GM12878 (cell line): ENCODE results near the gene INCA1. TPM values are rescaled to one million over a fixed set of nuclear protein-coding genes. Genes with fewer than 3 reads are reported as not detected.

ENCODE experiments used
- ATAC-seq: fragments of 200-7000 bp; cut with Tn5 transposase; 3 replicates; pipeline ENCODE4 v1.9.1; 2020; ENCODE audit warnings: mild to moderate bottlenecking, moderate library complexity
- BruUV-seq: library from RNA; stranded (reverse); fragments of 400-500 nt; replicated peaks from 2 replicates; lab custom pipeline; 2021; lab: Mats Ljungman, UMichigan
- CTCF ChIA-PET: fragments of 300-600 bp; sonication (Branson Sonifier 250); formaldehyde crosslinking; extraction: SDS; loops from one replicate; lab custom pipeline; 2021; ENCODE audit warnings: inconsistent platforms; lab: Yijun Ruan, JAX
- POLR2A ChIA-PET: fragments of 350-600 bp; formaldehyde crosslinking; extraction: SDS; loops from one replicate; lab custom pipeline; 2021; ENCODE audit warnings: inconsistent platforms; lab: Charles Lee
- RAD21 ChIA-PET: fragments of 300-600 bp; sonication (Branson Sonifier 250); formaldehyde crosslinking; loops from one replicate; lab custom pipeline; 2023; ENCODE audit warnings: antibody characterized with exemption; ENCODE audit not compliant: unreplicated experiment; lab: Charles Lee
- SMC1A ChIA-PET: fragments of 300-600 bp; sonication (Branson Sonifier 250); formaldehyde crosslinking; loops from one replicate; lab custom pipeline; 2023; ENCODE audit not compliant: unreplicated experiment, uncharacterized antibody; lab: Charles Lee
- DNase-seq: peaks from one replicate; pipeline ENCODE4 v3.0.0-alpha.2; 2011; ENCODE audit warnings: low read depth, low spot score
- FAIRE-seq: peaks from 3 replicates; lab custom pipeline; 2011; peaks lifted over from hg19 to GRCh38; lab: Jason Lieb, UNC
- H2AFZ ChIP-seq: 2 replicates; pipeline ENCODE4 v1.6.0; 2011; ENCODE audit warnings: low read depth, low read length, control low read depth; ENCODE audit not compliant: control insufficient read depth
- H3K27ac ChIP-seq: 2 replicates; pipeline ENCODE4 v1.5.1; 2011; ENCODE audit warnings: control low read depth; ENCODE audit not compliant: control insufficient read depth, insufficient read depth
- H3K27me3 ChIP-seq, 2 experiments: replicated peaks in 1 of 2; 2 replicates each; pipeline versions ENCODE4 v1.6.0 to v1.6.1; 2011; ENCODE audit warnings: low read length in 1 of 2; ENCODE audit not compliant: control insufficient read depth in 2 of 2, insufficient read depth in 2 of 2
- H3K36me3 ChIP-seq, 2 experiments: 2 replicates each; pipeline ENCODE4 v1.5.1; 2011; ENCODE audit warnings: low read length in 1 of 2; ENCODE audit not compliant: control insufficient read depth in 2 of 2, insufficient read depth in 2 of 2
- H3K4me1 ChIP-seq: 2 replicates; pipeline ENCODE4 v1.6.1; 2011; ENCODE audit warnings: mild to moderate bottlenecking, low read length, moderate library complexity, mixed read lengths; ENCODE audit not compliant: control insufficient read depth, insufficient read depth
- H3K4me2 ChIP-seq: 2 replicates; pipeline ENCODE4 v1.6.0; 2011; ENCODE audit warnings: control low read depth; ENCODE audit not compliant: control insufficient read depth, insufficient read depth
- H3K4me3 ChIP-seq: fragments of 200-600 bp; sonication (generic); 2 replicates; pipeline ENCODE4 v1.5.1; 2016
- H3K79me2 ChIP-seq: 2 replicates; pipeline ENCODE4 v1.6.0; 2011; ENCODE audit warnings: low read length; ENCODE audit not compliant: control insufficient read depth, insufficient read depth
- H3K9ac ChIP-seq: 2 replicates; pipeline ENCODE4 v1.8.0; 2011; ENCODE audit warnings: low read length, control low read depth, mixed read lengths; ENCODE audit not compliant: control insufficient read depth, insufficient read depth
- H3K9me3 ChIP-seq: replicated peaks from 3 replicates; pipeline ENCODE4 v1.5.1; 2011; ENCODE audit warnings: mild to moderate bottlenecking, low read length; ENCODE audit not compliant: control insufficient read depth, insufficient read depth
- H4K20me1 ChIP-seq: 2 replicates; pipeline ENCODE4 v1.6.0; 2011; ENCODE audit not compliant: control insufficient read depth, insufficient read depth
- BRCA1 ChIP-seq: IDR thresholded peaks from 2 replicates; pipeline ENCODE4 v1.6.1; 2011; ENCODE audit warnings: low read depth, low read length, improper control_type of control experiment
- CBFB ChIP-seq: IDR thresholded peaks from 2 replicates; pipeline ENCODE4 v1.6.1; 2016; ENCODE audit warnings: antibody characterized with exemption, low read depth
- CBX3 ChIP-seq: fragments of 200-600 bp; sonication (generic); IDR thresholded peaks from 2 replicates; pipeline ENCODE4 v1.6.1; 2016; ENCODE audit warnings: low read depth, borderline replicate concordance
- E2F8 ChIP-seq: fragments of 450-650 bp; IDR thresholded peaks from 2 replicates; pipeline ENCODE4 v1.6.1; 2018; ENCODE audit warnings: mild to moderate bottlenecking, low read depth, moderate library complexity; ENCODE audit not compliant: partially characterized antibody
- E4F1 ChIP-seq: fragments of 450-650 bp; IDR thresholded peaks from 2 replicates; pipeline ENCODE4 v1.6.1; 2018; ENCODE audit warnings: borderline replicate concordance, mild to moderate bottlenecking; ENCODE audit not compliant: partially characterized antibody
- ELK1 ChIP-seq: IDR thresholded peaks from 2 replicates; pipeline ENCODE4 v1.6.1; 2012; ENCODE audit warnings: low read depth, low read length, improper control_type of control experiment
- FOXM1 ChIP-seq: IDR thresholded peaks from 2 replicates; pipeline ENCODE4 v1.6.1; 2012; ENCODE audit warnings: low read depth, mild to moderate bottlenecking, inconsistent platforms, low read length, moderate library complexity
- HDAC2 ChIP-seq: fragments of 200-600 bp; sonication (generic); IDR thresholded peaks from 2 replicates; pipeline ENCODE4 v1.6.1; 2017
- HDAC6 ChIP-seq: fragments of 200-600 bp; sonication (generic); IDR thresholded peaks from one replicate; pipeline ENCODE4 v1.8.0; 2017; ENCODE audit warnings: antibody characterized with exemption; ENCODE audit not compliant: unreplicated experiment
- IKZF2 ChIP-seq, 2 experiments: fragments of 450-650 bp; IDR thresholded peaks; 2 replicates each; pipeline ENCODE4 v1.6.1; 2017; ENCODE audit warnings: mild to moderate bottlenecking in 2 of 2, moderate library complexity in 2 of 2
- MEF2B ChIP-seq: fragments of 450-650 bp; IDR thresholded peaks from 2 replicates; pipeline ENCODE4 v1.6.1; 2018; ENCODE audit warnings: mild to moderate bottlenecking, moderate library complexity; ENCODE audit not compliant: partially characterized antibody, poor library complexity, severe bottlenecking
- NRF1 ChIP-seq: conservative IDR thresholded peaks from 2 replicates; pipeline ENCODE4 v1.6.1; 2011; ENCODE audit warnings: mild to moderate bottlenecking, low read depth, low read length, improper control_type of control experiment
- POLR2A ChIP-seq: IDR thresholded peaks from 2 replicates; pipeline ENCODE4 v1.6.1; 2011; ENCODE audit warnings: low read depth, mild to moderate bottlenecking, low read length
- RBBP5 ChIP-seq: fragments of 200-600 bp; sonication (generic); conservative IDR thresholded peaks from 2 replicates; pipeline ENCODE4 v1.6.1; 2016
- RELA ChIP-seq: fragments of 450-650 bp; IDR thresholded peaks from 2 replicates; pipeline ENCODE4 v1.8.0; 2014; ENCODE audit warnings: borderline replicate concordance; ENCODE audit not compliant: partially characterized antibody
- SREBF1 ChIP-seq: IDR thresholded peaks from 2 replicates; pipeline ENCODE4 v1.6.1; 2012; ENCODE audit warnings: mild to moderate bottlenecking, low read length
- SREBF2 ChIP-seq: IDR thresholded peaks from 2 replicates; pipeline ENCODE4 v1.6.1; 2012; ENCODE audit warnings: mild to moderate bottlenecking, low read length
- YY1 ChIP-seq: IDR thresholded peaks from 2 replicates; pipeline ENCODE4 v1.6.1; 2011; ENCODE audit warnings: low read depth, mild to moderate bottlenecking, low read length
- WGBS: methylation state at CpG from one replicate; pipeline ENCODE4 v1.1.6; 2016; ENCODE audit warnings: low lambda C conversion rate; ENCODE audit not compliant: insufficient replicate concordance, insufficient coverage; ENCODE audit errors: missing lambda C conversion rate; 5-methylcytosine and 5-hydroxymethylcytosine counted together
- in situ Hi-C: fragments of 300-500 bp; cut with MboI; formaldehyde crosslinking; loops from 9 replicates; pipeline ENCODE4 v1.14.3; 2018; ENCODE audit warnings: mixed read lengths
- intact Hi-C: fragments of 100-400 bp; cut with micrococcal nuclease; formaldehyde crosslinking; loops from one replicate; pipeline ENCODE4 v1.14.2; 2022; ENCODE audit not compliant: unreplicated experiment
- polyA plus RNA-seq, 11 experiments: library from polyadenylated mRNA; depleted of rRNA in 4 of 11; unstranded in 6 of 11; stranded (reverse) in 5 of 11; fragments of >200 nt; fragmentation: Nextera tagmentation in 4 of 11; fragmentation: Illumina TruSeq in 1 of 11; extraction: Ambion mirVana in 4 of 11; extraction: Trizol in 1 of 11; gene quantifications; 1 replicate in 1 of 11; 2 replicates in 10 of 11; pipeline versions ENCODE4 v1.2.1 to v1.2.3, GENCODE V29; 2011 to 2016; ENCODE audit warnings: inconsistent platforms in 2 of 11, missing spikeins in 2 of 11, low read depth in 1 of 11
- total RNA-seq, 4 experiments: library from RNA; depleted of rRNA in 3 of 4; stranded (reverse); fragments of >200 nt in 3 of 4; fragmentation: Illumina TruSeq in 1 of 4; extraction: Trizol in 1 of 4; gene quantifications; 2 replicates each; pipeline versions ENCODE4 v1.2.1 to v1.2.3, GENCODE V29; 2013 to 2021

INCA1 gene
- total and polyA plus RNA-seq, 10 of the 15 experiments (the other 5 are each of a cell fraction or from before 2014, with no cell fraction given): 0.19 to 1.8 (median 0.45) TPM

GRCh38 chr17:4948166-4948930 lies 49.0 kb downstream of the INCA1 start, which contains the start of gene PFN1:
TSS of gene PFN1 (minus strand) at chr17:4948530. CDS start at chr17:4948394, 136 bp downstream.
- Histone ChIP-seq H3K9me3 (no peaks in the 10 kb centered on the region), H3K27me3 (no peaks in the 10 kb centered on the region), H2AFZ (peak within 1 kb of the TSS; percentile 63), H3K27ac (peak within 1 kb of the TSS; percentile 100), H3K9ac (peak within 1 kb of the TSS; percentile 100), H4K20me1 (peaks cover 5% of the 10 kb centered on the region), H3K36me3 (peaks cover 10 to 12% of the 10 kb centered on the region in 2 experiments), H3K4me1 (peaks cover 38% of the 10 kb centered on the region), H3K4me3 (peak within 1 kb of the TSS; percentile 96), H3K4me2 (peak within 1 kb of the TSS; percentile 80), H3K79me2 (peaks cover 63% of the 10 kb centered on the region)
- SMC1A ChIA-PET: interaction anchor here (0.9 to 7.1 kb wide), 3 partner anchors 19 to 114 kb away, joined by 3 to 50 read pairs (median 3); partner anchors contain the start of gene SPAG7
- in situ Hi-C loops: no loop called here
- intact Hi-C loops: loop anchor here (2.0 kb wide), 1 partner anchor 48 kb away; the partner anchor contains the start of genes INCA1 and KIF1C
- WGBS: under 1% methylated on average over 47 of the region's 59 CpGs
- CTCF ChIA-PET: interaction anchor here (1.0 to 3.3 kb wide), 4 partner anchors 18 to 69 kb away, joined by 3 to 13 read pairs (median 8); partner anchors contain the start of gene SPAG7
- FAIRE-seq (no peak), ATAC-seq (peak; percentile 41), DNase-seq (peak; percentile 69)
- BruUV-seq: no TSS peak
- POLR2A ChIA-PET: interaction anchor here (0.9 to 17.5 kb wide), 5 partner anchors 9 to 80 kb away, joined by 3 to 272 read pairs (median 6); partner anchors contain the start of genes RNF167, SLC25A11 and SPAG7
- RAD21 ChIA-PET: interaction anchor here (0.9 to 9.8 kb wide), 6 partner anchors 9 to 244 kb away, joined by 3 to 73 read pairs (median 4); partner anchors contain the start of genes CAMTA2, CHRNE, RNF167 and SLC25A11
- no peak for TF ChIP-seq HDAC2
- TF ChIP-seq IKZF2 (IDR thresholded peaks at IDR 0.05): peak; percentile 56 to 70
- no peak for TF ChIP-seq FOXM1
- 0 out of 2 replicates have a peak, but pooled peaks have one; percentile 13 for TF ChIP-seq SREBF1
- TF ChIP-seq SREBF2: no peak
- TF ChIP-seq RELA: peak; percentile 37
- peak; percentile 82 for TF ChIP-seq POLR2A
- TF ChIP-seq BRCA1: no peak
- no peak for TF ChIP-seq NRF1
- peak; percentile 15; the same call in 1 of the 2 replicates for TF ChIP-seq CBFB
- TF ChIP-seq E4F1: no peak
- no peak for TF ChIP-seq CBX3
- no peak for TF ChIP-seq ELK1
- TF ChIP-seq E2F8: peak; percentile 67
- TF ChIP-seq HDAC6: peak; percentile 47
- peak; percentile 8 for TF ChIP-seq MEF2B
- TF ChIP-seq RBBP5: 0 out of 2 replicates have a peak, but pooled peaks have one; percentile 6
- peak; percentile 47 for TF ChIP-seq YY1
